Activated CD8-positive, alpha-beta T cell treated with anti-CD3 and anti-CD28 coated beads for 36 hours (primary cell): ENCODE results near the gene ITIH3. TPM values are rescaled to one million over a fixed set of nuclear protein-coding genes. Genes with fewer than 3 reads are reported as not detected.

Source experiments
- ATAC-seq: fragments of 200-7000 bp; cut with Tn5 transposase; one replicate; pipeline ENCODE4 v1.10.0; 2021; ENCODE audit warnings: mild to moderate bottlenecking, moderate library complexity
- CTCF ChIA-PET: fragments of 350-600 bp; sonication (Branson Sonifier 250); formaldehyde crosslinking; loops from one replicate; lab custom pipeline; 2021; ENCODE audit warnings: antibody characterized with exemption; lab: Charles Lee
- POLR2A ChIA-PET: fragments of 350-600 bp; sonication (Branson Sonifier 250); formaldehyde crosslinking; loops from one replicate; lab custom pipeline; 2021; ENCODE audit warnings: antibody characterized with exemption; lab: Charles Lee
- DNase-seq: peaks from one replicate; pipeline ENCODE4 v3.0.0-alpha.2; 2020
- H3K27ac Mint-ChIP-seq: one replicate; pipeline ENCODE4 v1.8.0; 2021; ENCODE audit warnings: mild to moderate bottlenecking, mixed read lengths
- H3K27me3 Mint-ChIP-seq: one replicate; pipeline ENCODE4 v1.8.0; 2021; ENCODE audit warnings: mixed read lengths
- H3K36me3 Mint-ChIP-seq: one replicate; pipeline ENCODE4 v1.8.0; 2021; ENCODE audit warnings: low read depth, mixed read lengths
- H3K4me1 Mint-ChIP-seq: one replicate; pipeline ENCODE4 v1.8.0; 2021; ENCODE audit warnings: low read depth, mixed read lengths
- H3K4me3 Mint-ChIP-seq: one replicate; pipeline ENCODE4 v1.8.0; 2021; ENCODE audit warnings: mild to moderate bottlenecking, moderate library complexity, mixed read lengths
- H3K9me3 Mint-ChIP-seq: one replicate; pipeline ENCODE4 v1.8.0; 2021; ENCODE audit warnings: mixed read lengths
- CTCF ChIP-seq: fragments of 200-600 bp; IDR thresholded peaks from one replicate; pipeline ENCODE4 v1.8.0; 2022; ENCODE audit warnings: antibody characterized with exemption, mild to moderate bottlenecking
- intact Hi-C: fragments of 100-400 bp; cut with micrococcal nuclease; formaldehyde crosslinking; loops from one replicate; pipeline ENCODE4 v1.10.0; 2022
- total RNA-seq, 2 experiments: library from RNA; stranded (reverse); gene quantifications; one replicate each; pipeline ENCODE4 v1.2.3, GENCODE V29; 2021

The ITIH3 gene
- total RNA-seq, 2 experiments from 2014 or later: not detected

DNA sequence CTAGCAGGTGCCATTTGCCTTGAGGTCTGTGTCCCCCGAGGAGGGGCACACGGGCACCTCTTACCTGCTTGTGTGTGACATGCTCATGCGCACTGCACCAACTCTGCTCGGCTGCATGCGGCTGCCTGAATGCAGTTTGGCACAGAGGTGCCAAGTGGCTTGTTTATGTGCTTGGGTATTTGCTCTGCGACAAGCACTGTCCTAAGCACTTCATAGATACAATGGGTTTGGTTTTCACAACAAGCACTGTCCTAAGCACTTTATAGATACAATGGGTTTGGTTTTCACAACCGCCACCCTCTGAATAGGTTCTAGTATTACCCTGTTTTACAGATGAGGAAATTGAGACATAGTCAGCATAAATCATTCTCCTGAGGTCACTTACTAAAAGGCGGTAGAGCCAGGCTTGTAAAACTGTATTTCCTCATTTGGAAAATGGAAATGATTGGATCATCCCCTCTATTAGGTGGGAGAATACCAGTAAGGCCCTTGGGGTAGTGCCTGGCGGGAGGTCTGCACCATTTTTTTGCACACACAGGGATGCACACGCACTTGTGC lies 35.4 kb downstream of the ITIH3 start:
- Mint-ChIP-seq H3K4me3 (no peak overlapping the region), H3K27me3 (no peaks in the 10 kb centered on the region), H3K9me3 (no peaks in the 10 kb centered on the region), H3K27ac (no peak overlapping the region), H3K36me3 (no peaks in the 10 kb centered on the region), H3K4me1 (peaks cover 5% of the 10 kb centered on the region)
- DNase-seq: no peak
- intact Hi-C loops: no loop called here
- CTCF ChIA-PET: interaction anchor here (0.9 to 1.5 kb wide), 2 partner anchors 9 to 30 kb away, joined by 3 to 5 read pairs; no protein-coding TSS in a partner anchor
- ATAC-seq: no peak
- no peak for TF ChIP-seq CTCF
- POLR2A ChIA-PET: no interaction called here

GRCh38 chr3:52830535-52831258 lies 36.1 kb downstream of the ITIH3 start, which contains the start of gene ITIH4:
ITIH4 (minus strand) TSS chr3:52830672; CDS start chr3:52830642, 30 bp downstream.
- Mint-ChIP-seq H3K4me1 (peaks cover 5% of the 10 kb centered on the region), H3K36me3 (no peaks in the 10 kb centered on the region), H3K27me3 (no peaks in the 10 kb centered on the region), H3K27ac (no peak within 1 kb of the TSS), H3K4me3 (no peak within 1 kb of the TSS), H3K9me3 (no peaks in the 10 kb centered on the region)
- no peak for DNase-seq
- ATAC-seq: no peak
- ChIA-PET CTCF (interaction anchor here (1.5 kb wide), 1 partner anchor 9 kb away, joined by 5 read pairs; no protein-coding TSS in a partner anchor), POLR2A (no interaction called here)
- intact Hi-C loops: no loop called here
- no peak for TF ChIP-seq CTCF

DNA sequence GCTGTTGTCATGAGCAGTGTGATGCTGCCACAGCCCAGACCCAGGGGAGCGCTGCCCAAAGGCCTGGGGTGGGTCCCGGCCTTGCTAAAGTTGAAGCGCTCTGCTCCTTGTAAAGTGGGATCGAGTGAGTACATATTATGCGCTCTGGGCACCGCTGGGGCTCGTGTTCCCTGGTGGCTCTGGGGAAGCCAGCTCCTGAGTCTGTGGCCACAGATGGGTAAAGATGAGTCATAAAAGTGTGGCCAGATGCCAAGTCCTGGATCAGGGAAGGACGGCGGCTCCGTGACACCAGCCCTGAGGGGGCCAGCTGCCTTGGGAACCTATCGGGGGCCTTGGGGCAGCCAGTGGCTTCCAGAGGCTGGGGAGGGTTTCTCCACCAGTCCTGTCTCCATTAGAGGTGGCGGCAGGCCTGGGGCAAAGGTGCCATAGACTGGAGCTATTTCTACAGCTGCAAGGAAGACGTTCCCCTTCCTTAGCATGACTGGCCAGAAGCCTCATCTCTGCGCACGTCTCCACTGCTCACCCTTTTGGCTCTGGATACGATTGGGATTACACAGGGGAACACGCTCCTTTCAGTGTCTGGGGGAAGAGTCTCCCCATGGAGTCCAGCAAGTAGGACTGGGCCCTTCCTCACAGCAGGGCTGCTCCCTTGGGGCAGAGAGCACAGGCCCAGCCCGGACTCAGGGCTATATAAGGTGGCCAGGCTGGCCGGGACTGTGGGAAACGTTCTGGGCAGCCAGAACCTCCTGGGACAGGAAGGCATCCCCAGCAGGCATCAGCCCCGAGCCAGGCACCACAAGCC lies 37.1 kb downstream of the ITIH3 start:
- Mint-ChIP-seq H3K36me3 (no peaks in the 10 kb centered on the region), H3K9me3 (no peaks in the 10 kb centered on the region), H3K27ac (no peak overlapping the region), H3K4me1 (peaks cover 5% of the 10 kb centered on the region), H3K27me3 (no peaks in the 10 kb centered on the region), H3K4me3 (no peak overlapping the region)
- no peak for TF ChIP-seq CTCF
- POLR2A ChIA-PET: interaction anchor here (1.1 kb wide), 1 partner anchor 17 kb away, joined by 4 read pairs; no protein-coding TSS in a partner anchor
- DNase-seq (no peak), ATAC-seq (no peak)
- CTCF ChIA-PET: no interaction called here
- intact Hi-C loops: no loop called here

GRCh38 chr3:52833202-52833601 lies 38.6 kb downstream of the ITIH3 start:
- Mint-ChIP-seq H3K4me3 (no peak overlapping the region), H3K9me3 (no peaks in the 10 kb centered on the region)
- CTCF ChIA-PET: no interaction called here

More at GRCh38 chr3:52833202-52833601, 38.6 kb downstream of the ITIH3 start:
- H3K36me3 Mint-ChIP-seq: no peaks in the 10 kb centered on the region
- intact Hi-C loops: no loop called here
- H3K27ac Mint-ChIP-seq: no peak overlapping the region
- peaks cover 13% of the 10 kb centered on the region for H3K4me1 Mint-ChIP-seq
- POLR2A ChIA-PET: no interaction called here
- DNase-seq (no peak), ATAC-seq (no peak)
- H3K27me3 Mint-ChIP-seq: no peaks in the 10 kb centered on the region
- TF ChIP-seq CTCF: no peak
